MM.1S (cell line): Measurements from ENCODE around the gene LIFR.

Source experiments
- DNase-seq: peaks from one replicate; pipeline ENCODE4 v3.0.0-alpha.2; 2015
- H2AFZ ChIP-seq: fragments of 300-600 bp; sonication (generic); 2 replicates; pipeline ENCODE4 v1.6.0; 2016; ENCODE audit warnings: antibody characterized with exemption, low read length
- H3F3A ChIP-seq: fragments of 300-600 bp; sonication (generic); 2 replicates; pipeline ENCODE4 v1.6.1; 2016; ENCODE audit warnings: mild to moderate bottlenecking, antibody characterized with exemption, low read length, moderate library complexity, mixed read lengths; ENCODE audit not compliant: insufficient read depth
- H3K27ac ChIP-seq: fragments of 300-600 bp; sonication (generic); 2 replicates; pipeline ENCODE4 v1.5.1; 2016; ENCODE audit warnings: mild to moderate bottlenecking, low read length
- H3K27me3 ChIP-seq: fragments of 300-600 bp; sonication (generic); replicated peaks from 2 replicates; pipeline ENCODE4 v1.6.0; 2016; ENCODE audit warnings: low read length; ENCODE audit not compliant: insufficient read depth
- H3K36me3 ChIP-seq: fragments of 300-600 bp; sonication (generic); replicated peaks from 2 replicates; pipeline ENCODE4 v1.6.1; 2016; ENCODE audit warnings: mild to moderate bottlenecking, low read length, mixed read lengths; ENCODE audit not compliant: insufficient read depth
- H3K4me1 ChIP-seq: fragments of 300-600 bp; sonication (generic); 2 replicates; pipeline ENCODE4 v1.6.1; 2016; ENCODE audit warnings: low read length, mixed read lengths
- H3K4me2 ChIP-seq: fragments of 300-600 bp; sonication (generic); 2 replicates; pipeline ENCODE4 v1.6.0; 2016; ENCODE audit warnings: low read depth, low read length
- H3K4me3 ChIP-seq: fragments of 300-600 bp; sonication (generic); 2 replicates; pipeline ENCODE4 v1.5.1; 2016; ENCODE audit warnings: low read length, mixed read lengths
- H3K79me2 ChIP-seq: fragments of 300-600 bp; sonication (generic); 2 replicates; pipeline ENCODE4 v1.6.1; 2016; ENCODE audit warnings: mixed run types, low read length, mixed read lengths
- H3K9ac ChIP-seq: fragments of 300-600 bp; sonication (generic); 2 replicates; pipeline ENCODE4 v1.6.1; 2016; ENCODE audit warnings: low read length, mixed read lengths
- H3K9me2 ChIP-seq: fragments of 300-600 bp; sonication (generic); replicated peaks from 2 replicates; pipeline ENCODE4 v1.6.1; 2016; ENCODE audit warnings: mild to moderate bottlenecking, low read length, mixed read lengths; ENCODE audit not compliant: insufficient read depth
- H3K9me3 ChIP-seq: fragments of 300-600 bp; sonication (generic); replicated peaks from 2 replicates; pipeline ENCODE4 v1.6.1; 2016; ENCODE audit warnings: mild to moderate bottlenecking, low read length, mixed read lengths; ENCODE audit not compliant: insufficient read depth
- H4K20me1 ChIP-seq: fragments of 300-600 bp; sonication (generic); 2 replicates; pipeline ENCODE4 v1.6.1; 2016; ENCODE audit warnings: mild to moderate bottlenecking, low read length, moderate library complexity, mixed read lengths; ENCODE audit not compliant: insufficient read depth
- CTCF ChIP-seq: fragments of 300-600 bp; sonication (generic); IDR thresholded peaks from 2 replicates; pipeline ENCODE4 v1.5.1; 2016; ENCODE audit warnings: antibody characterized with exemption, low read length, mixed read lengths
- EZH2 ChIP-seq: fragments of 300-600 bp; sonication (generic); optimal IDR thresholded peaks from 2 replicates; pipeline ENCODE3; 2017; ENCODE audit warnings: low read depth, mild to moderate bottlenecking, antibody characterized with exemption, low read length, mixed read lengths
- EZH2phosphoT487 ChIP-seq: fragments of 300-600 bp; sonication (generic); IDR thresholded peaks from 2 replicates; pipeline ENCODE4 v1.6.1; 2018; ENCODE audit warnings: antibody characterized with exemption, low read length

The LIFR gene

GRCh38 chr5:38591523-38591849, 35.0 kb upstream of the LIFR start:
- Histone ChIP-seq H3F3A (no peaks in the 10 kb centered on the region), H4K20me1 (no peaks in the 10 kb centered on the region), H3K9ac (no peak overlapping the region), H3K9me2 (no peaks in the 10 kb centered on the region), H3K9me3 (no peaks in the 10 kb centered on the region), H3K79me2 (no peaks in the 10 kb centered on the region), H3K4me3 (no peak overlapping the region), H3K4me1 (no peaks in the 10 kb centered on the region), H3K36me3 (no peaks in the 10 kb centered on the region), H2AFZ (no peak overlapping the region), H3K27ac (no peak overlapping the region), H3K4me2 (no peak overlapping the region), H3K27me3 (no peaks in the 10 kb centered on the region)
- TF ChIP-seq CTCF, result no peak
- no peak for TF ChIP-seq EZH2phosphoT487
- TF ChIP-seq EZH2, result no peak
- DNase-seq, result no peak

DNA sequence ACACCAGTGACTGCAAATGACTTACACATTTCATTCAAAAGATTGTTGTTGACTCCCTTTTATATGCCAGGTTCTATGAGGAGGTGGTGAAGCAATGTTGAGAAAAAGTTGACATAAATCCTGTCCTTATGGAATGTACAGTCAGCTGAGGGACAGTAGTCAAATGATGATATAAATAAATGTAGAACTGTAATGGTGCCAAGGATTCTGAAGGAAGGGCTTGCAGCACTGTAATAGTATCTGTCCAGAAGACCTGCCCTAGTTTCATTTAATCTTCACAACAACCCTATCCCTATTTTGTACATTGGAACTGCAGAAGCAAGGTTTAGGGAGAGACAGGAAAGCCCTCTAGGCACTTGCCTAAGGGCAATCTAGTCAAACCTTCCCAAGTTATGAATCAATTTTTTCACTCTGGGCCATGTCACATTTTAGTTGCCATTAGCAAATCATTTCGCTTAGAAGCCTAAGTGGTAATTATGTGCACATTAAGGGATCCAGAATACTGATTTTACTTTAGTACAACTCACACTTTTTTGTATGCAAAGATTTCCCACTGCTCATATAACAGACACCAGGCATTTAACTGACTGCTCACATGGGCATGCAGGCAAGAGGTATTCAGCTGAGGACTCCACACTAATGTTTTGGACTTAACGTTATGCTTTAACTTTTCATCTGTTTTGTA, 34.5 kb upstream of the LIFR start:
- no peaks in the 10 kb centered on the region for H4K20me1 ChIP-seq
- TF ChIP-seq EZH2 (no peak), EZH2phosphoT487 (no peak), CTCF (no peak)
- H3K27me3 ChIP-seq, result no peaks in the 10 kb centered on the region
- H3K4me3 ChIP-seq, result no peak overlapping the region
- H3K36me3 ChIP-seq, result no peaks in the 10 kb centered on the region
- no peaks in the 10 kb centered on the region for H3F3A ChIP-seq
- no peaks in the 10 kb centered on the region for H3K9me3 ChIP-seq
- H3K4me2 ChIP-seq, result no peak overlapping the region
- no peak overlapping the region for H3K9ac ChIP-seq
- H3K27ac ChIP-seq, result no peak overlapping the region
- H3K4me1 ChIP-seq, result no peaks in the 10 kb centered on the region
- H2AFZ ChIP-seq, result no peak overlapping the region
- H3K79me2 ChIP-seq, result no peaks in the 10 kb centered on the region
- H3K9me2 ChIP-seq, result no peaks in the 10 kb centered on the region
- DNase-seq, result no peak

DNA sequence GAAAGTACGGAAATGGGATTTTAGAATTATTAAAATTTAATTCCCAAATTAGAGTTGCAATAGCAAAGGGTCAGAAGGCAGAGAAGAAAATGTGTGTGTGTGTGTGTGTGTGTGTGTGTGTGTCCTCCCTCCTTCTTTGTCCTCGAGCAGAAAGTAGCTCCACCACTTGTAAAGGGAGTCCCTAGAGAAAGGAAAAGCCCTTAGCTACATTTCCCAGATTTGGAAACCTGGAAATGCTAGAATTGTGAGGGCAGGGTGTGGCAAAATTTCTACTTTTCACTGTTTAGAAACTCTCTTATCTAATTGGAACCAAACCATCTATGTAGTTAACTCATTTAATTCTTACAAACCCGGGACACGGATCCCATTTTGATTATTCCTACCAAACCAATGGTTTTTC, 33.2 kb upstream of the LIFR start:
- Histone ChIP-seq H3K4me1 (no peaks in the 10 kb centered on the region), H3K27ac (no peak overlapping the region), H3K4me2 (no peak overlapping the region), H3K79me2 (no peaks in the 10 kb centered on the region), H3K27me3 (no peaks in the 10 kb centered on the region), H3K9me3 (no peaks in the 10 kb centered on the region), H4K20me1 (no peaks in the 10 kb centered on the region), H3K4me3 (no peak overlapping the region), H3F3A (no peaks in the 10 kb centered on the region), H2AFZ (no peak overlapping the region), H3K9ac (no peak overlapping the region), H3K9me2 (no peaks in the 10 kb centered on the region), H3K36me3 (no peaks in the 10 kb centered on the region)
- DNase-seq, result no peak
- no peak for TF ChIP-seq EZH2phosphoT487
- TF ChIP-seq CTCF, result no peak
- no peak for TF ChIP-seq EZH2
